T1000 (cell line): ENCODE measurements around the gene ATP10B.
"Not testable (repeated sequence)": the region's sequence is repeated elsewhere in the genome, so short reads cannot be mapped to it uniquely, and the experiment has no call there.

Experiments used
- DNase-seq: peaks from one replicate; lab custom pipeline; 2025; ENCODE audit warnings: mixed read lengths; lab: John Stamatoyannopoulos, UW

Gene ATP10B

DNA sequence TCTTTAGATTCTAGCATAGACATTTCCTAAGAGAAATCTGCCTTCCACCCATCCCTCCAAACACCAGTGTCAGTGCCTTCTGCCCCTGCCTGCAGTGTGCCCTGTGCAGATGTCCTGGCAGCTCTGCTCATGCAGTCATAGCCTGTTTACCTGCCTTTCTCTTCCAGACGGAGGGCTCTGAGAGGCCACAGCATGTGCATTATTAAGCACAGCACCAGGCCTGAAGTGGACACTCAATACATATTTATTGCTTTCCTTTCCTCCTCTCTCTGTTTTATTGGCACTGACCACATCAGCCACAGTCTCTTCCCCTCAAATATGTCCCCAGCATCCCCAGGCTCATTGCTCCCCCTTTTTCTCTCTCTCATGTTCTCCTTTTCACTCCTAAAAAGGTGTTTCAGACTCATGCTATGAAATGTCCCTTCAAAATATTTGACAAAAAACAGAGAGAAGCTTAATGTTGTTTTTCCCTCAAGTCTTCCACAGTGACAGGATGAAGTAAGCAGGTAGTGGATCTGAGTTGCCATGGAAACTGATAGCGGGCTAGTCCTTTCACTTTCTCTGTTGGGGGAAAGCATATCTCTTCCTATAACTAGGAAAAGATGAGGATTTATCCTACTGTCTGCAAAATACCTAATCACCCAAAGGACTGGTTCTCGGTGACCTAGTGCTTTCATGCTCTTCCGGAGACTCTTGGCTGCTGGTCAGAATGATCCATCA lies 100.9 kb downstream of the ATP10B start:
- no peak for DNase-seq

DNA sequence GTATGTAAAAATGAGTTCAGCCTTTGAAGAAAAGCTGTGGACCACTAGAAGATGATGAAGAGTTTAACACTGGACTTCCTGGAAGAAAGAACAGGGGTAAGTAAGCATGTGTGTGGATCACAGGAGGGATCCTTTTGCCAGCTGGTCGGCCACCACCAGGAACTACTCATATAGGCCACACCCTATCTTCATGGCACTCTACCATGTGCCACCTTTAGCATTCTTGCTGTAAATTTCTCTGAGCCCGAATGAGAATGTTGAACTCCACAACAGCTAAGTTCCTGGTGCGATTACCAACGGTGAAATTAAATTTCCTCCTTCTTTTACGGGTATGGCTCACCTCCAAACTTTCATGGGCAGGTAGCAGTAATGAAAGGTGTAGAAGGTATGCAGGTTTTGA lies 102.3 kb downstream of the ATP10B start:
- DNase-seq, result no peak

DNA sequence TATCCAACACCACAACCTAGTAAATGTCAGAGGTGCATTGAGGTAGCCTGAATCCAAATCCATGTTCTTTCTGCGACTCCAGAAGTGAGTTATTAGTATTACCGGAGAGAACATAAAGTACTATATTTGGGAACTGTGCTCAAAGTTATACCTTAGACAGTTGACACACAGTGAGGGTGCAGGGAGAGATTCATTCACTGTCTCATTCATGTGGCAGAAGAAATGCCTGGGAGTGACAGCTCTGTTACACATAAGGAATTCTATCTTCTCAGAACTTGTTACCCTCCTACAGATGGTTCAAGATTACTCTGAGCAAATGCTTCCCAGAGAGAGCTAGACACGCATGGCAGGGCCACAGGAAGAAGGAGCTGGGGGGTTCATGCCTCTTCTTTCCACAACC lies 103.0 kb downstream of the ATP10B start:
- DNase-seq, result no peak

DNA sequence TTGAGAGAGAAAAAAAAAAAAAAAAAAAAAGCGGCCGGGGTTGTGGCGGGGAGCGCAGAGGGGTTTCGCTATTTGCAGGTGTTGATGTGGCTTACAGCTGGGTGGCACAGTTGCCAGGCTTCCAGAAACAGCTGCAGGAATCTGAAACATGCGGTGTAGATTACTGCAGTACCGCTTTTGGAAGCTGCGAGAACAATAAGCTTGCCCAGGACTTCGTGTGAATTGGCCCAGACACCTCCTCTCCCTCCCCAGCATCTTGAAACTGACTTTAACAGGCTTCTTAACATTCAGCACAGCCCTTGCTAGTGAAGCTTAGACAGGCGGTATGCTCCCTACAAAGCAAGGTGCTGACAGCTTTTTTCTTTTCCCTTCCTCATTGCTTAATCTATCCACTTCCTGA lies 104.0 kb downstream of the ATP10B start:
- DNase-seq, result no peak

DNA sequence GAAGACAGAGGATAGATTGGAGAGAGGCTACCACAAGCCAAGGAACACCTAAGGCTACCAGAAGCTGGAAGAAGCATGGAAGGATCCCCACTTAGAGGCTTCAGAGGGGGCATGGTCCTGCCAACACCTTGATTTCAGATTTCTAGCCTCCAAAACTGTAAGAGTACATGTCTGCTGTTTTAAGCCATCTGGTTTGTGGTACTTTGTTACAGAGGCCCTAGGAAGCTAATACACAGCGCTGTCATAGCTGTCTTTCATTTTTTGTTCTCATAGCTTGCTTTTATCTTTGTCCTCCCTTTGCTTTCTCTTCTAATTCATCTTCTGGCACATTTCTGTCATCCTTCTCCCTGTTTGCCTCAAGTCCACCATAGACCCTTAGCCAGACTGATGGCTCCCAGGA lies 104.5 kb downstream of the ATP10B start:
- DNase-seq, result no peak

DNA sequence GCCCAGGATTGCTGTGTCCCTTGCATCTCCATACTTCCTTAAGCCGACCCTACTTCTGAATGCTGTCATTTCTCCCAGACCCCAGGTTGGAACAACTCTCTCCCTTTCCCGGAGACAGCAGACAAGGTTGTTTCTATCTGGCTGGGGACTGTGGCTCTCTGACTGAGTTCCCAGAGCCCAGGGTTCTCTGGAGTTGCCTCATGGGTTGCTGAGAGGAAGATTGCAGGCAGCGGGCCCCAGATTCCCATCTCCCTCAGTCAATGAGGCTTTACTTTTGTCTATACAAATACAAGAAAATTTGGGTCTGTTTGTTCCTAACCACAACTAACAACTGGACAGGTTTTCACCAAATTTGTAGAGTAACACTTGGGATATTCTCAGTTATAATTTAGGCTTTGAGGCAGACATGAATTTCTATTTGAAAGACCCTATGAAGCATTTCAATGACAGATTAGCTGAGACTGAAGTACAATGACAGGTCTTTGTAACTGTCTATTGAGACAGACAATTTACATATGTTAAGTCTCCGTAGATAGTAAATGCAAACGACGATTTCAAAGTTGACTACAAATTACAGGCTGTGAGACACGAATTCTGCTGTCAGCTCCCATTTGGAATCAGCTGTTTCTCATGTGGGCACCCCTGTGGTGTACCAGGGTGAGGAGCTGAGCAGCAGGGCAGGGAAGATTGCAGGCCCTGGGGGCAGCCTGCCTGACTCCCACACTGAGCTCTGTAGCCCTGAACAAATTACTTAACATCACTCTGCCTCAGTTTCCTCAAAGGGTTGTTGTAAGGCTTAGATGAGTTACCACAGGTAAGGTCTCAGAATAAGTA lies 107.5 kb downstream of the ATP10B start:
- no peak for DNase-seq

DNA sequence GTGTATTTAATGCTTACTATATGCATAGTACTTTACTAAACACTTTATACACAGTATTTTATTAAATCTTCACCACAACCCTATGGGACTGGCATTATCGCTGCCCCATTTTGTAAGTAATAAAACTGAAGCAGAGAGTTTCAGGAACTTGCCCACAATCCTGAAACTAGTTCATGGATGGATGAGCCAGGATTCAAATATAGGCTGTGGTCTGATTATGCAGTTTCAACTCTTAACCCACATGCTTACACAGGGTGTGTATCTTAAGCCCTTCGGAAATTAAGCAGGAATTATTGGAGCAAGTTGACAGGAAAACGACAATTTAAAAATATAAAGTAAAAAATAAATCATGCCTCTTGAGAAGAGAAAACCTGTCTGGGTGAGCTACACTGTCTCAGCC lies 109.0 kb downstream of the ATP10B start:
- DNase-seq, result no peak

DNA sequence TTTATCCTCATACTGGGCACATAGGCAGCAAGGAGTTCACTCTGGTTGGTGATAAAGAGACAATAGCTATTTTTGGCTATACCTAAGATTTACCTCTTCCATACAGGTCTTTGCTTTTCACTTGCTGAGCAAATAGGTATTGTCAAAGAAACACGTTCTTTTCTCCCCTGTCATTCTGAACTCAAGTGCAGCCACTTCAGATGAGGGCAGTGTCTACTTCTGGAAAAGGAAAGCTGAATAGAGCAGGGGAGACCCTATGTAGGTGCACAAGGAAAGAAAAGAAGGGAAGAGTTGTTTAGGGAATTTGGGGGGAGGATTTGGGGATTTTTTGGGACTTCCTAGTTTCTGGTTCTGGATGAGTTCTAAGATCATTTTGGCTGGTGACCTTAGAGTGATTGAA lies 109.6 kb downstream of the ATP10B start:
- DNase-seq, result no peak

DNA sequence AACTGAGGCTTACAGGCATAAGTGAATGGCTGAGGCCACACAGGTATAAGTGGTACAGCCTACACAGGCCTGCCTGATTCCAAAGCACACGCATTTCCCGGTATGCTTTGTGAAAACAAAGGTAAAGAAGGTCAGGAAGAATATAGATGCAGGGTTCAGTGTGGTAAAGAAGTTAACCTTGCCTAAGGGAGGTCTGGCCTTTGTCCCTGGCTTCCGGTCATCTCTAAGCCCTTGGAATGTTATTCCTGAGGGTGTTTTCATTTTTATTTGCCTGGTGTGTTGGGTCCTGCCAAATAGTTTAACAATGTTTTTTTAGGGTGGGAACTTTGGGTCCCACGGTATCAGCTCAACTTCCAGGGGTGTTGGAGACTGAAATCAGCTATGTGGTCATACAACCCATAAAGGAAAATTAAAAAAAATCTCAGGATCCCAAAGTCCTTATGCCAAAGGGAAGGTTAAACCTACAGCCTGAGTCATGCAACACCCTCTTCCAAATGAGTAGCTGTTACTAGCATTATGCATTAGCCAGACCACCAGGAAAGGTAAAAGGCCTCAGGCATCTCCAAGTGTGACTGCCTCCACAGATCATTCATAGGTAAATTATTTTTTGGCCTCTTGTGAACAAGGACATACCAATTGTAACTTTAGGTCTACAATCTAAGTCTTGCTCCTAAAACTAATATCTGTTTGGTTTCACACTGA lies 124.6 kb downstream of the ATP10B start:
- no peak for DNase-seq

DNA sequence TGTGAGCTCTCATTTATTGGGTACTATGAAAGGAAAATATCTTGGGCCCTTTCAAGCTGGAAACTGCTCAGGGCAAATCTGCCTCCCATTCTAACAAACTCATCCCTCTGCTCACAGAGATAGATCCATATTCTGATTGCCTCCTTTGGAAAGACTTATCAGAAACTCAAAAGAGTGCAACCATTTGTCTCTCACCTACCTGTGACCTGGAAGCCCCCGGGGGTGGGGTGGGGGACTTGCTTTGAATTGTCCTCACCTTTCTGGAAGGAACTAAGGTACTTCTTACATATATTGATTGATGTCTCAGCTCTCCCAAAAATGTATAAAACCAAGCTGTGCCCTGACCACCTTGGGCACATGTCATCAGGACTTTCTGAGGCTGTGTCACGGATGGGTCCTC lies 125.3 kb downstream of the ATP10B start:
- no peak for DNase-seq

DNA sequence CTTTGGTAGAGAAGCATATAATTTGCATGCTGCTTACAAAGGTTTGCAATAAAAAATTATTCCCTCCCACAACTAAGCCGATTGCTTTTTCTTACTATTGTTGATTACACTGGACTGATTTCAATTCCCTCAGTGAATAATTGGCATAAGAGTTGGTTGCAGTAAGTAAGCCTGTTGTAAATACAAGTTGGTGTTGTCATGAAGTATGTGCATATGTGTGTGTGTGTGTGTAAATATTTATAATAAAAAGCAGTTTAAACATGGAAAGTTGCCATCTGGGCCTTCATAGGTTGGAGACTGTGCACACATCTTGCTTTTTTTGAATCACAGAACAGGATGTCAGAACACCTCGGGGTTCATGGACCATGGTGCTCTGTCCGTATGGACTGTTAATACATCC lies 131.2 kb downstream of the ATP10B start:
- no peak for DNase-seq

DNA sequence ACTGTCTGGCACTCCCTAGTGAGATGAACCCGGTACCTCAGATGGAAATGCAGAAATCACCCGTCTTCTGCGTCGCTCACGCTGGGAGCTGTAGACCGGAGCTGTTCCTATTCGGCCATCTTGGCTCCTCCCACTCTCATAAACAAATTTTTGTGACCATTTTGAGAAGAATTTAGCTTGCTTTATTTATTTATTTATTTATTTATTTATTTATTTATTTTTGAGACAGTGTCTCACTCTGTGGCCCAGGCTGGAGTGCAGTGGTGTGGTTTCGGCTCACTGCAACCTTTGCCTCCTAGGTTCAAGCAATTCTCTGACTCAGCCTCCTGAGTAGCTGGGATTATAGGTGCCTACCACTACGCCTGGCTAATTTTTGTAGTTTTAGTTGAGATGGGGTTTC lies 136.5 kb downstream of the ATP10B start:
- not testable (repeated sequence) for DNase-seq

DNA sequence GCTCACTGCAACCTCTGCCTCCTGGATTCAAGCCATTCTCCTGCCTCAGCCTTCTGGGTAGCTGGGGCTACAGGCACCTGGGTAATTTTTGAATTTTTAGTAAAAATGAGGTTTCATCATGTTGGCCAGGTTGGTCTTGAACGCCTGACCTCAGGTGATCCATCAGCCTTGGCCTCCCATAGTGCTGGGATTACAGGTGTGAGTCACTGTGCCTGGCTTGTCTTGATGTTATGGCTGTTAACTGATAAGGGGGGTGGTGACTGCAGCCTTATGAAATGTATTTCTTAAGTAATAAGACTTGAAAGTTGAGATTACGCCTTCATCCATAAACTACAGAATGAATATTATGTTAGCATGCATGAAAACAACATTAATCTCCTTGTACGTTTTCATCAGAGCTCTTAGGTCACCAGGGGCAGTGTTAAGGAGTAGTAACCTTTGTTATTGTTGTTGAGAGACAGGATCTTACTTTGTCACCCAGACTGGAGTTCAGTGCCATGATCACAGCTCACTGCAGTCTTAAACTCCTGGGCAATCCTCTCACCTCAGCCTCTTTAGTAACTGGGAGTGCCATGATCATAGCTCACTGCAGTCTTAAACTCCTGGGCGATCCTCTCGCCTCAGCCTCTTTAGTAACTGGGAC lies 148.3 kb downstream of the ATP10B start:
- DNase-seq, result no peak

DNA sequence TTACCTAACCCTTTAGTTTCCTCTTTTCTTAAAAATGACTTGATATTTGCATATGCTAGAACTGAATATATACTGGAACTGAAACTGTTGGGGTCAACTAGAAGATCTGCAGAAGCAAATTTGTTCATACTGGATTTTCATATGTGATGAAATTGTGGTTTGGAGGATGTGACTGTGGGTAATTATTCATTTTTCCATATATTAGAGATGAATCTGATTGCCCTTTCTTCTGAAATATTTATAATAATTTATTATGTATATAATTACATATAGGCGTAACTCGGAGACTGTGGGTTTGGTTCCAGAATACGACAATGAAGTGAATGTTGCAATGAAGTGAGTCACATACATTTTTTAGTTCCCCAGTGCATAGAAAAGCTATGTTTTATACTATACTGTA lies 149.1 kb downstream of the ATP10B start:
- DNase-seq, result no peak

DNA sequence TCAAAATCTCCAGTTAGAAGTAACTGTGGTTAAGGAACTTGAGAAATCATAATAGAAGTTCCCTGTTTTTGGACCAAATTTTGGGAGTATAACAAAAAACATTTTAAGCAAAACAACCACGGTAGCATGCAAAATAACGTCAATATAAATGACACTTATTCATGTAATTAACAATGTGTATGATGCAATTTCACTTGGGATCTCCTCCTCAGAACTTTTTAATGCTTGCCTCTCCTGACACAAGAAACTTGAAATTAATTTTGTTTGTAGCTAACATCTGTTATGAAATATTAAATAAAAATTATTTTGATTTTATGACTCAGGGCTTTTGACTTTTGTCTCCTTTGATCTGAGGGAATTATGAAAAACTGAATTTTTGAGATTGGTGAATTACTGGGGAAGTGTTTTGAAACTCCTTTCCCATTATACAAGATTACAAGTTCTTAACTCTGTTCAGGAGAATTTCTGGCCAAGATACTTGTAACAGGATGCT lies 149.7 kb downstream of the ATP10B start:
- DNase-seq, result no peak

DNA sequence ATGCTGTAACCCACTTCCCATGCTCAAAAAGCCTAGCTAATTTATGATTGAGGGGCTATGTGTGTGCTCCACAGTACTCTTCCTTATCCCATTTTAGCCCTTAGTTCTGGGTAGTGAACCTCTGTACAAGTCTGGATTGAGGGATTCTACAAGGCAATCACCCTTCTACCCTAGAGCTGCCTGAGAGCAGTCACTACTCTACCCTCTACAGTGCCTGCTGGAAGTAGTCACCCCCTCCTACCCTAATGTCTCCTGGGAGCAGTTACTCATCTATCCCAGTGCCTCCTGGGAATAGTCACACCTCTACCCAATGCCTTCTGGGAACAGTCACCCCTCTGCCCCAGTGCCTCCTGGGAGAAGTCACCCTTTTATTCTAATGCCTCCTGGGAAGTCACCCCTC lies 150.6 kb downstream of the ATP10B start:
- no peak for DNase-seq

DNA sequence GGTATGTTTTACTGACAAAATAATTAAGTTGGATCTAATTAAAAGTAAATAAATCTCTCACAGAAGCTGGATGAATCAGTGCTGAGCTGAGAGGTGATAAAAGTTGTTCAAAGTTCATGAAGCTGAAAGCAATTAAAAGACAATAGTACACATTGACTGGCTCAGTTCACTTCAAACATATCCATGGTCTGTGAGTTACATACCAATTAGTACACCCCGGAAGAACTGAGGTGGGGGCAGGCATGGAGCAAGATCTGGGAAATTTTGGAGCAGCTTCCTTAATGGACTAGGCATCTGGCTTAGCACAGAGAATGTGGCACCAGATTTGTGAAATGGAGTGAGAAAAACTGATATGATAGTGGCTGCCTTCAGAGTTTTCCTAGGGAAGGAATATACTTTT lies 152.7 kb downstream of the ATP10B start:
- no peak for DNase-seq

DNA sequence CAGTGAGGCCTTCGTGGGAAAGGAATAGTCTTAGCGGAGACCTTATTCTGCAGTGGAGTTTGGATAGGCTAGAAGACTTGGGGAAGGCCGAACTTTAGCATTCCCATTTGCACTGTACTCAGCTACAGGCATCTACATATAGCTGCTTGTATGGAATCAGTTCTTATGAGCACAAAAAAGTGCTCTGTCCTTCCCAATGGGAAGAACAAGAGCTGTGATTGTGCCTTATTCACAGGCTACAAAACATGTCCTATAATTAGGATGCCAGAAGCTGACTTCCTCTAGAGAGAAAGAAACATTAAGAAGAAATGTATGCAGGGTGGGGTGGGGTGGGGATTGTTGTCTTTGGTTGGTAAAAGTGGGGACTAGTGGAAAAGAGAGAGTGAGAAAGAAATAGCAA lies 154.7 kb downstream of the ATP10B start:
- no peak for DNase-seq

DNA sequence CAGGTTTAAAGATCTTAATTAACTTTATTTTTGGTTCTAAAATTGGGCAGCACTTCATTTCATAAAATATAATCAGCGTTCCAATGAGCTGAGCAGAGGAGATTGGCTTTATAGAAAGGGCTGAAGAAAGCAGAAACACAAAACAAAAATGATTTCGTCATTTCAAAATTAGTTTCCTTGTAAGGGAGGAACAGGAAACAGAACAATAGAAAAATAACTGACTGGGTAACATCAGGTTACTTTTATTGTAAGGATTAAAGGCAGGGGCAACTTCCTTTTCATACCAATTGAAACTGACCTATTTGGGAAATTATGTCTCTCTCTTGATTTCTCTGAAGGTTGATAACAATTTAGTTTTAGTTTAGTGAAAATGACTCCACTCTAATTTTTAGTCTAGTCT lies 157.1 kb downstream of the ATP10B start:
- DNase-seq, result no peak

DNA sequence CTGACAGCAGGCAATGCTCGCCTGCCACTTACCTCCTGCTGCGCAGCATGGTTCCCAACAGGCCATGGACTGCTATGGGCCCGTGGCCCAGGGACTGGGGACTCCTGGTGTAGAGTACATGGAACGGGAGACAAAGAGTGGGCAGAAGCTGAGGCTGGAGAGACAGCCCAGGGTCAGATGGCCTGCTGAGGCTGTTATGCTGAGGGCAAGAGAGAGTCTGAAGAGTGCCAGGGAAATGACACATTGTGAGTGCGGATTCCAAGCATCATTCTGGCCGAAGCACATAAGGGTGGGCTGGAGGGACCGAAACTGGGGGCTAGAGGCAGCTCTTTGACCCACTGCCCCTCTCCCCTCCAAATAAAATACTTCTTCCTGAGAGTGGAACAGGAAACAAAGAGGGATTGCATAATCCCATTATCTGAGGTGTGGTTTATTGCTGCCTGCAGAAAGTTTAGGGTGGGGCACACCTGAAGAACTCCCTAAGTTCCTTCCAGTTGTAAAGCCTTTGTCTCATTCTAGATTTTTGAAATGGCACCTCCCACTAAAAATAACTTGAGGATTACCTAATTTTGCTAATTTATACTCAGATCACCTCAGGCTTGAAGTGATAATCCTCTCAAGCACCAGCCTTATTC lies 158.1 kb downstream of the ATP10B start:
- no peak for DNase-seq

DNA sequence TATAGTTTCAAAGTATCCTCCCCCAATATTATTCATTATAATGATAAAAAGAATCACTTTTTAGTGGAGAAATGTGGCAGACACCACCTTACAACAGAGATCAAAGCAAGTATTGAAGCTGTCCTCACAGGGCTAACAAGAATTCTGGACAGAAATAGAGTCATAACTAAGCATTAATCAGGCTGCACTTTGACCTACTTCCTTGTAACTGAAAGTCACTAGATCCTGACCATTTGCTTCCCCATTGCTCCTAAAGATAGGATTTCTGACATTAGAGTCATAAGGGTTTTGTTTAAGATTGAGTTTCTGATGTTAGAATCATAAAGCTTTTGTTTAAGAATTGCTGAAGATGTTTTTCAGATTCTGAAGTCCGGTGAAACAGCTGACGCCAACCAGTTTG lies 159.7 kb downstream of the ATP10B start:
- DNase-seq, result no peak

DNA sequence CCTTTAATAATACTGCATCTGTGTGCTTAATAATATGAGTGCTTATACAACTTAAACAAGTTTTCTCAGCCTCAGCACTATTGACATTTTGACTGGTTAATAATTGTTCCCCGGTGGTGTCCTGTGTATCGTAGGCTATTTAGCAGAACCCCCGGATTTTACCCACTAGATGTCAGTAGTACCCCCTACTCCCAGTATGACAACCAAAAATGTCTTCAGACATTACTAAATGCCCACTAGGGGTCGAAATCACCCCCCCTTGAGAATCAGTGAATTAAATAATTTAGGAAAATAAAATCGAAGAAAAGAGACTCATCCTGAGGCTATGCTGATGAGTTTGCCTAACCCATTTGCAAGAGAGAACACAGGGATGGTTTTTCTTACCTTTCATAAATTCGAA lies 166.3 kb downstream of the ATP10B start:
- DNase-seq, result no peak
